GM21717 (cell line): ENCODE data around the gene COPS9.

Experiments used
- ATAC-seq: cut with Tn5 transposase; IDR thresholded peaks from one replicate; pipeline ENCODE4 v1.9.1; 2021; ENCODE audit warnings: mild to moderate bottlenecking, moderate library complexity; ENCODE audit not compliant: unreplicated experiment

Gene COPS9

DNA sequence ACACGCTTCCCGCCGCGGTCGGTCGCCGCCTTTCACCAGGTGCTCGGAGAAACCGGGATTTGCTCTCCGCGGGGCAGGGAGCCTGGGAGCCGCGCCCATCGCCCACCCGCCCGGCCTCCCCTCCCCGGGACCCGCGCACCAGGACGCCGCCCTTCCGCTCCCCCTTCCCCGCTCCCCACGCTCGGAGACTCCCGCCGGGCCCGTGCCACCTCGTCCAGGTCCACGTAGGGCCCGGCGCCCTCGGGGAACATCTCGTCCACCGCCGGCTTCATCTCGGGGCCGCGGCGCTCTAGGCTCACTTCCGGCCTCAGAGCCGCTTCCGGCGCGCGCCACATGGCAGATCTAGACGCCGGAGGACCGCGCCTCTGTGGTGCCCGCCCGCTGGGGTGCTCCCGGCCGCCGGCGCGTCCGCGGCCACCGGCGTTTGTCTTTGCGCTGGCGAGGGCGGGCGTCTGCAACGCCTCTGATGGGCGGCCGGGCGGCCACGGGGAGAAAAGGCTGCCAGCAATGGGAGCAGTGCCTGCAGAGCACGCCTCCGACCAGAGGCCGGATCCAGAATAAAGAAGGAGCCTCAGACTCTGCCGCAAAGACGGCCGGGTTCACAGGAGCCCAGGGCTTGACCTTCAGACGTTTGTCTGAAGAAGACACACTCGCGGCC is at the start of gene COPS9:
Gene COPS9 (minus strand): TSS at position 293 of the 658 bp plus-strand sequence. CDS start 21 bp downstream, at position 272.
- ATAC-seq: peak; percentile 92

DNA sequence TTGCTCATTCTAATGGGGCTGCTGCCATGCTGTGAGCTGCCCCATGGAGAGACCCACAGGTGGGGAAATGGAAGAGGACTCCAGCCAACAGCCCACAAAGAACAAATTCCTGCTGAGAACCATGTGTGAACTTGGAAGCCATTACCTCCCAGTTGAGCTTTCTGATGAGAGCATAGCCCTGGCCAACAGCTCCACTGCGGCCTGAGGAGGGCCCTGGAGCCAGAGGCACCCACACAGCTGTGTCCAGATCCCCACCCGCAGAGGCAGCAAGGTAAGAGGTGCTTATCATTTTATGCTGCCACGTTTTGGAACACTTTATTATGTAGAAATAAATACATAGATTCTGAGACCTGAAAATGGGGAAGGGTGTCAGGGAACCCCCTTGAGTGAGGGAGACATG is 48.6 kb upstream of the COPS9 start:
- ATAC-seq: no peak

DNA sequence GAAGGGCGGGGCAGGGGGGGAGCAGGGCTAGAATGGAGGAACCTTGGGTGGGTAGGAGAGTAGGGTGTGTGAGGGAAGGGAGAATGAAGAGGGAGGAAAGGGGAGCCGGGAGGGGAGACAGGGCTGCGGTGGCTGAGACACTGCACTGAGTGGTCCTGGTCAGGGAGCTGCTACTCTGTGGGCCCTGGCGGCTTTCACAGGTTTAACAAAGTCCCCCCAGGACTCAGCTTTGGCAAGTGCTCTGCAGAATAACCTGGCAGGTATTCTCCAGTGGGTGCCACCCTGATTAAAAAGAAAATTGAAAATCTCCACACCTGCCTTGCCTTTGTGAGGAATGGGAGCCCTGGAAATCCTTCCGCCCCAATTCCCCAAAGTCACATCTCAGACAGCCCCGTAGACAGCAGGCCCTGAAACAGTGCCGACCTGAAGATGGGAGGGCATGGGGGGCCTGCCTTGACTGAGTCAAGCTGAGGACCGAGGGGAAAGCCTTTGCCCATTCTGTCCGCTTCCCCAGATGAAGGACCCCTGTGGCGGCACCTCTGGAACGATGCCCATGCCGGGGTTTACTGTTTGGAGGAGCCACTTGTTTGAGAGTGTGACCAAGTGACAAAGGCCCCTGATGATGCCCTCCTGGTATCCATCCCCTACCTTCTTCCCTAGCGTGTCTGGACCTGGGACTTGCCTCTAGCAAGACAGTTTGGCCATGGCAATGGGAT is 47.9 kb upstream of the COPS9 start:
- ATAC-seq: no peak

DNA sequence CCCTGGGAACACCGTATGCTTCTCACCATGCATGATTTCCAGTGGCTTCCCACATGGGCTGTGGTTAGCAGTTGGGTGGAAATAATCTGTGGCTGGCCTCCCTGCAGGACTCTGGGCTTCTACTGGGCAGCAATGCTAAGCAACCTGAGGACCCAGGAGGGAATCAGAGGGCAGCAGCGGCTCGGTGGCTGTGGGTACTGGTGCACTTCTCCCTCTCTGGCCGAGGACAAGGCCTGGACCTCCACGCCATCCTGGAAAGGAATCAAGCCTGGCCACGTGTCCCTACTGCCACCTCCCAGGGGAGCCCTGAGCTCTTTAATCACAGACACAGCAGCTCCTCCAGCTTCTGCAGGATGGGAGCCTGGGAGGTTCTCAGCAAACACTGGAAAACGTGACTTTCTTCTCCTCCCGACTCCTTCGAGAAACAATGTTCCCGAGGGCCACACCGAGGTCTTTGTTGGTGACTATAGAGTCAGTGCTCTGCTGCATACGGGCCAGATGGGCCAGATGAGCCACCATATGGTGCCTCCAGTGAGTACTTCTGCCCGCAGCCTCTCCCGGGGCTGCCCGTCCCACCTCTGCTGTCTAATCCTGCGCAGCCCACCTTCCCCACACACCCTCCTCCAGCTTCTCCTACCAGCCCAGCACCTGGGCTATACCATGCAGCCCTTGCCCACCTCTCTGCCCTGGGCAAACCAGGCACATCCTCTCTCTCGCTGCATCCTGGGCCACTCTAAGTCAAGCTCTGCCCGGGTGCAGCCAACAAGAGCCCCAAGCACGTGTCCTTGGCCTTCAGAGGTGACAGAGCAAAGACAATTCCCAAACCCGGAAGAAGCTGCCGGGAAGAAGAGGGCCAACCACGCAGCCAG is 47.1 kb upstream of the COPS9 start:
- no peak for ATAC-seq

DNA sequence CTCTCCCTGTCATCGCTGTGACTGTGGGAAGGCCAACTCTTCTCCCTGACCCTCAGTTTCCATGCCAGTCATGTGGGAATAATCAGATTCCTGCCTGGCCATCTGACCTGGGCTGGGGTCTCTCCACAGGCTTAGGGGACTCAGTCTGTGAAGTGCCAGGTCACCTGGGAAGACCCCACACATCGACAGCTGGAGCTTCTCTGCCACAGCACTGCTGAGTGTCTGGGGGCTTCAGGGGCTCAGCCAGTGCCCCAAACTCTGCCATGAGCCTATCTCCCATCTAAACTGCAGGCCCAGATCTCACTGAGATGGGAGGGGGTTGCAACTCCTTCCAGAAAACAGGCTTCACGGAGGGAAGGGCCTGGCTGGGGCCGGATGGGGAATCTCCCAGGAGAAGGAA is 46.4 kb upstream of the COPS9 start:
- ATAC-seq: no peak

DNA sequence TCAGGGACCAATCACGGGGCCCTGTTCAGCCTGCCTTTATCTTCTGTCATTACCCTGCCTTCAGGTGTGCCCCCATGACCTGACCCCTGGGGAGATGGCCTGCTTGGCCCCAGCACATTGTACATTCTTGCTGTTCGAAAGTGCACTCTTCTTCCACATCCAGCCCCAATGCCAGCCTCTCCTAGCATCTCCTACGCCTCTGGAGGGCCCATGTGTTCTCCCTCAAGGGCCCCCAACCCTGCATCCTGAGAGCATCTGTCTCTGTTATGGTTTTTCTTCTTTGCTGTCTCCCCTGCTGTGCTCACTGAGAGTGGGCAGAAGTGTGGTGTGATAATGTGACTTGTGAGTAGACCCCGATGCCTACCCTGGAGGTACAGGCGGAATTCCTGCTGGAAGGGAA is 45.9 kb upstream of the COPS9 start:
- no peak for ATAC-seq

DNA sequence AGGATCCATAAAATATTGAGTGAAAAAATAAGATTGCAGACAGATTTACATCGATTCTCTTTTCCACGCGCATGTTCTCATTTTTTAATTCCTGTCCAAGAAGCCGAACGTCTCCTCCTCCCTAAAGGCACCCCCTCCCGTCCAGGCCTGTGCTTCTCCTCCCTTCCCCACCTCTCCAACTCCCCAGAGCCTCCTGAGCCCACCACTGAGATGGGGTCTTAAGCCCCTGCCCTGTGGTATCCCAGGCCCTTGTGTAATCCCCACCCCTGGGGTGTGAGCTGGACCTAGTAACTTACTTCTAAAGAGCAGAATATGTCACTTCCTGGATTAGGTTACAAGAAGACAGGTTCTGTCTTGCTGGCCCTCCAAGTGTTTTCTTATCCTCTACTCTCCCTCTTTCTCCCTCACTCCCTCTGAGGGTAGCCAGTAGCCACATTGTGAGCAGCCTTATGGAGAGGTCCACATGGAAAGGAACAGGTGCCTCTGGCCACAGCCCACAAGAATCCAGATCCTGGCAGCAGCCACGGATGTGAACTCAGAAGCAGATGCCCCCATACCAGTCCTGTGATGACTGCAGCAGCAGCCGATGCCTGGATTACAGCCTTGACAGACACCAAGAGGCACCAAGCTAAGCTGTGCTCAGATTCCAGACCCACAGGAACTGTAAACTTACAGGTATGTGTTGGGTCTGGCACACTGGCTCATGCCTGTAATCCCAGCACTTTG is 44.0 kb upstream of the COPS9 start:
- ATAC-seq: no peak

DNA sequence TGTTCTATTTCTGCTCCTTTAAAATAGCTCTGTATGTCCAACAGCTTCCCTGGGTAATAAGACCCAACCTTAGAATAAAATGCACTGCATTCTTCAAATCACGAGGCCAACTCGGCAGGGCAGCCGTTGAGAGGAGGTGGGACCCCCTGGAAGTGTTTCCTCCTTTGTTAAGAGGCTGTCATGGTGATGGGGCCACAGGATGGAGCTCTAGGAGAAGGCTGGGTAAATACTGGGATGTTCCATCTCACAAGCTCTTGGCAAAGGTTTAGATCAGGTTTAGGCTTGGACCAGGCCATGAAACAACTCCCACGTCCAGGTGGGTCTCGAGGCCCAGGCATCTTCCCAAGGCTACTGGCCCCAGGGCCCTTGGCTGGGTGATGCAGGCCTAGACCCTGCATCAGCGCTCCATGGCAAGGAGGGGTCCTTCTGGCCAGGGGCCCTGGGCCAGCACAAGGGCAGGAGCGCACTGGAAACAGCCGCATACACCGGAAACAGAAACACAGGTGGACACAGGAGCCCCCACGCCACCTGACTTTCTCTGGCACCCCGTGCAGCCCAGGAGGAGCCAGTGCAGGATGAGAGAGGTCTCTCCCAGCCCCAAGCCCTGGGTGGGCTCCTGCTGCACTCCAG is 43.2 kb upstream of the COPS9 start:
- no peak for ATAC-seq

DNA sequence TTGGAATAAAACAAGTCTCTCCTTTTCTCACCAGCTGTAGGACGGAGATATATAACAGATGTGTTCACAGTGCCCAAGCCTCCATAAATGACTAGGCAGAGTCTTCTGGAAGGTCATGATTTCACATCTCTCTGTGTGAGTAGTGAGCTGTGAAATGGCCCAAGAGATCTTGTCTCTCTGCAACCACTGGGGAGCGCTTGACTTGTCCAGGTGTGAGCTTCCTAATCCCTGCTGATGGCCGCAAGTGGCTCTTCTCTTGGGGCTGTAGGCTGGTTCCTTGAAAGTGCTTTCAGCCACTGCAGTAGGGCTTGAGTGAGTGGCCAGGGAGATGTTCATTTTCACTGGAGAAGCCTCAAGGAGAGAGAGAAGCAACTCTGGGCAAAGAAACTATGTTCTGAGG is 42.5 kb upstream of the COPS9 start:
- no peak for ATAC-seq

DNA sequence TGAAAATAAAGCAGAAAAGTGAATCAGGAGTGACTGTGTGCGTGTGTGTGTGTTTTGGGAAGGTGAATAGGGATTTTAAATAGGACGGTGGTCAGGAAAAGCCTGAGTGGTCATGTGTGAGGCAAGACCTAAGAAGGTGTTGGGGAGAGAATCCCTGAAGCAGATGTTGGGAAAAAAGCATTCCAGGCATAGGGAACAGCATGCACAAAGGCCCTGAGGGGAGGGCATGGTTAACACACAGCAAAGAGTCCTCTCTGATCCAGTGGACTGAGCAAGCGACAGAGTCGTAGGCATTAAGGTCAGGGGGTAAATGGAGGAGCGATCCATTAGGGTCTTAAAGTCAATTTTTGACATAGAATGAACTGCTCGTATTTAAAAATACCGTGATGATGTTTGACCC is 38.4 kb upstream of the COPS9 start:
- no peak for ATAC-seq

DNA sequence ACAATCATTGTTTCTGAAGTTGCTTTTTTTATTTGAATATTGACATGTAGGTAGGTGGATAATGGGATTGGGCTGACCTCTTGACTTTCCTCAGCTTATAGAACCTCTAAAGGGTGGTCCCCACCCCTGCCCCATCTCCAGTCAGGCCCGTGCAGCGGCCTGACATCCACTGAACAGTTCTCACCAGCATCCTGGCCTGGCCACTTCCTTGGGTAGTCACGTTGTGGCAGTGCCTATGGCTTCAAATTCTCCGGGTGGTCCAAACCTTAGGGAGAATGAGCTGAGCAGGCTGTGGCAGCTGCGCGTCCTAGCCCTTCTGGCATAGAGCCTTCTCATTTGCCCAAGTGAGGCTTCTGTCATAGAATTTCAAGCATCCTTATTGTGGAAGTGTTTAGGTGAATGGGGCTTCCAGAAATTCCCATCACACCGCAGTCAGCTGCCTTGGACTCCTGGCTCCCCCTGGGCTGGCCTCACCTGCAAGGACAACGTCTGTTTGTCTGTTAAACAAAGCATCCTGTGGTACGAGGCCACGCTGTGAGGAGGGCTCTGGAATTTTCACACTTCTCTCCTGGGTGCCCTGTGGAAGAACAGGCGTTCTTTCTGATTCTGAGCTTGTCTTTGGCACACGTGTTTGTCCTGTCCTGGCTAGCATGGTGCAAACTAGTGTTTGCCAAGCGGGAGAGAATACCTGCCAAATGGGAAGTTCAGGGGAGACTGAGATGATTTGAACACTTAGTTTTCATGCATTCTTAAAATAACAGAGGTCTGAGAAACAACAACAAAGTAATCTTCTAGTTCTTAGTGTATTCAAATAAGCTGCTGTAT is 36.2 kb upstream of the COPS9 start:
- no peak for ATAC-seq

DNA sequence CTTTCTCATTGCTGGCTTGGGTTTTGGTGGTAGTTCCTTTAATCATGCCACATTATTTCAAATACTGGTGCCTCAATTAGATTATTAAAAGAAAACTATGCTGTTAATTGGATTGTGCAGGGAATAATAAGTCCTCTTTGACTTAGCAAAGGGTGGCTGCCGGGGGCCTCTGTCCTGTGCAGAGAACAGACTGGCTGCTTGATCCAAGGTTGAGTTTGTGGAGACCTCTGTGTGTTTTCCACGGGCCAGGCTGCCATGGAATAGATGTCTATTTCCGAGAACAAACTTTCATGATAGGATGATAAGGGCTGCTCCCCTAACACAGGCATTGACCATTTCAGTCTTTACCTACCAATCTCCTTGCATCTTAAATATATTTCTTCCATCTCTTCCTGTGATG is 34.8 kb upstream of the COPS9 start:
- ATAC-seq: no peak

DNA sequence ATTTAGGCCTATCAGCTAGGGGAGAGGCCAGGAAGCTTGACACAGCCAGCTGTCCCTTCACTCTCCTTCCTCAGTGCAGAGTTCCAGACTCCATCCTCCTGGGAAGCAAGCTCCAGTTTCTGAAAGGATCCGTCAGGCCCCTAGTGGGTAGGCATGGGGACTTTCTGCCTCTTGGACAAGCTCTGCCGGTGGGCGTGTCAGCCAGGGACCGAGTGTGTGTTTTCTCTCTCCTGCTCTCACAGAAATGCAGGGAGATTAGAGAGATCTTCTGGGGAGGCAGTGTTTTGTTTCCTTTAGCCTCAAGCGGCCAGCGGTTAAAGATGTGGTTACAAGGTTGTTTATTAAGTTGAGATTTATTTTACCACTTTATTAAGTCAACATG is 34.2 kb upstream of the COPS9 start:
- no peak for ATAC-seq

DNA sequence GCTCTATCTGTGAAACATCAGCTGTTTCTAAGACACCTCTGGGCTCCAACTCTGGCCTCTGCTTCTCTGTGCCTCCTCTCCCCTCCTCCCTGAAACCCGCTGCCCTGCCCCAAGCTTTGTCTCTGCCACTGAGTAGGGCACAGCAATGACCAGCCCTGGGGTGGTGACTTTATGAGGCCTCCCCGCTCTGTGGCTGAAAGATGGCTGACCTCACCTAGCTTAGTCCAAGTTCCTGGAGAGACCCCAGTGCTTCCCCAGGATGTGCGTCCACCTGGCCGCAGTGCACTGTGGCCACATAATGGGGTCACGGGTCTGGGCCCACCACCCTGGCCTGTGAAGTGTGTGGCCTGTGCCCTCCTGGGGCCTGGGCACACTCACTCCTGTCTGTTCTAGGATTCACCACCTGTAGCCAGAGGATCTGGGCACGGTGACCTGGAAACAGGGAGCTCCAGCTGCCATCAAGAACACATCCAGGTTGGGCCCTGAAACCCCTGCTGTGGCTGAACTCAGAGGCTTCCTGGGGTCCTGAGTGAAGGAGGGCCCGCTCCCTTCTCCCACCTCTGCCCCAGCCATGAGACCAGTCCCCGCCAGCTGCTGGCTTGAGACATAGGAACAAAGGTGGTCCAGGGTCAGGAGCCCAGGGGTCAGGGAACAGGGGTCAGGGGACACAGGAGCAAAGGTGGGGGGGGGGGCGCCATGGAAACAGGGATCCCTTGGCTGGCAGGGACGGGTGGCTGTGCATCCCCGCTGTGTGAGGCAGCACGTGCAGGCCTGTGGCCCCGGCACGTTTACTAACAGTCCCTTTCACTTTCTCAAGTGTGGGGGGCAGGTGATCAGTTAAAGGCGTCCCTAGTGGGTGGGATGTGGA is 33.6 kb upstream of the COPS9 start:
- no peak for ATAC-seq

DNA sequence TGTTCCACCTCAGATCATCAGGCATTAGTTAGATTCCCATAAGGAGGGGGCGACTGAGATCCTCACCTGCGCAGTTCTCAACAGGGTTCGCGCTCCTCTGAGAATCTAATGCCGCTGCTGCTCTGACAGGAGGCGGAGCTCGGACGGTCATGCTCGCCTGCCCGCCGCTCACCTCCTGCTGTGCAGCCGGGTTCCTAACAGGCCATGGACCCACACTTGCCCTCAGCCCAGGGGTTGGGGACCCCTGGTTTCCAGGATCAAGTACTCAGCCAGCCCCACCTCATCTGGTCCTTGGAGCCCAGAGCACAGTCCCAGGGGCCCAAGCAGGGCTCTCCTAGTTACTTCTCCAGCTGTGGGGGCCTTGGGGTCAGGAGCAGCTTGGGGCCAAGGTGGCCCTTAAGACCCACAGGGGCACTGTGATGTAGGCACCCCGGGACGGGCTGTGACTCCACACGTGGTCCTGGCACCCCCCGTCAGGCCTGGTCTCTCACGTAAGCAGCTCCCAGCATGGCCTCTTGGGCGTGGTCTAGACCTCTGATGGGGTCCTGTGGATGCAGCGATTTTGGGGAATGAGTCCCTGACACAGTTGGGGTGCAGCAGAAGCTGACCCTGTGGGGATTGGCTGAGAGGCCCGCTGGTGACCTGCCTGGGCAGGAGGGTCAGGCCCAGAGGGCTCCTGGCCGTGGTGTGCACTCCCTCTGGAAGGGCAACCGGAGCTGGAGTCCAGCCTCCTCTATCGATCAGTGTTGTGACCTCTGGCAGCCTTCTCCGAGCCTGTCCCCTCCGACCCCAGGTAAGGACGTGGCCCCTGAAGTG is 32.6 kb upstream of the COPS9 start:
- no peak for ATAC-seq

DNA sequence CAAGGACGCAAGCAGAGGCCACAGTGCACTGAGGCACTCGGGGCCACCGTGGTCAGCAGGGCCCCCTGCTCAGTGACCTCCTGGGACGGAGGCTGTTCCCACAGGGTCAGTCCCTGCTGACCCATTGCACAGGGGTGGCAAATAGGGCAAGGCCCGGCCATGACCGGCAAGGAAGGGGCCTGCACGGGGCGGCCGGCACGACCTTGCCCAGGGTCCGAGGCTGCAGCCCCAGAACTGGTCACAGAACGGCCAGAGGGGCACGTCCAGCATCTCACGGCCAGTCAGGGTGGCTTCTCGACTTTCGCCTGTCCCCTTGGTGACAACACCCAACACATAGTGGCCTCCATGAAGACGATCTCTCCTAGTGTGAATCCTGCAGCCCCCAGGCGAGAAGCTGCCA is 31.9 kb upstream of the COPS9 start:
- ATAC-seq: no peak

DNA sequence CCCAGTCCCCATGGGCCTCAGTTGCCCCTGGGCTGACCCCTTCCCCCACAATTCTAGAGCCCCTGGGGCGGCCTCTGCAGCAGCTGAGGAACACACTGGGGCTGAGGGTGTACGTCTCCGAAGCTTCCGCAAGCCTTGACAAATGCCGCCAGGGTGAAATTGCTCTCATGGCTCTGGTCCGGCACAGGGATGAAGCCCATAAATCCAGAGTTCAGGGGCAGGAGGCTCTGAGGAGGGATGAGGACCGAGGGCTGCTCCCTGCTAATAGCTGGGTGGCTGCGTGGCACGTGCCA is 31.4 kb upstream of the COPS9 start:
- ATAC-seq: no peak
